Amniotic stem cell (primary cell): Measurements from ENCODE around the gene IL10.

Experiments
- DNase-seq: peaks from one replicate; lab custom pipeline; 2025; lab: John Stamatoyannopoulos, UW

Gene IL10

GRCh38 chr1:206734499-206735142 is 37.7 kb downstream of the IL10 start:
- no peak for DNase-seq

GRCh38 chr1:206732992-206733391 is 39.3 kb downstream of the IL10 start:
- no peak for DNase-seq

- DNase-seq: no peak
These were observed 39.8 kb downstream of the IL10 start for GRCh38 chr1:206732508-206732907.

- no peak for DNase-seq
These were observed 42.8 kb downstream of the IL10 start for GRCh38 chr1:206729507-206729906.

GRCh38 chr1:206729050-206729449 is 43.2 kb downstream of the IL10 start:
- no peak for DNase-seq

GRCh38 chr1:206728697-206728987 is 43.7 kb downstream of the IL10 start:
- DNase-seq: no peak

GRCh38 chr1:206727981-206728696 is 44.2 kb downstream of the IL10 start:
- DNase-seq: no peak

- DNase-seq: no peak
These were observed 47.0 kb downstream of the IL10 start for GRCh38 chr1:206725109-206725963.

- DNase-seq: no peak
These were observed 48.4 kb downstream of the IL10 start for GRCh38 chr1:206723805-206724472.

GRCh38 chr1:206723462-206723804 is 48.9 kb downstream of the IL10 start:
- DNase-seq: no peak

- no peak for DNase-seq
These were observed 49.4 kb downstream of the IL10 start for GRCh38 chr1:206722751-206723461.

- no peak for DNase-seq
These were observed 50.8 kb downstream of the IL10 start for GRCh38 chr1:206721454-206721853.

GRCh38 chr1:206719169-206719839 is 53.0 kb downstream of the IL10 start:
- no peak for DNase-seq

GRCh38 chr1:206717674-206717989 is 54.7 kb downstream of the IL10 start:
- DNase-seq: no peak
